Body of pancreas (tissue), 4 donors: ENCODE data around the gene UNC93A.

ENCODE experiments used
- POLR2A ChIP-seq, 3 donors: fragments of 450-650 bp; IDR thresholded peaks; one replicate each; pipeline ENCODE4 v1.6.1; 2016; ENCODE audit warnings: antibody characterized with exemption in 3 of 3, mild to moderate bottlenecking in 2 of 3
- TF ChIP-seq, protein P1 (sequence below), 7 experiments: fragments of 450-650 bp in 4 of 7; fragments of 200-600 bp in 3 of 7; sonication (generic) in 3 of 7; IDR thresholded peaks; one replicate each; pipeline ENCODE4 v1.5.1; 2016 to 2019; ENCODE audit warnings: antibody characterized with exemption in 7 of 7

DNA sequence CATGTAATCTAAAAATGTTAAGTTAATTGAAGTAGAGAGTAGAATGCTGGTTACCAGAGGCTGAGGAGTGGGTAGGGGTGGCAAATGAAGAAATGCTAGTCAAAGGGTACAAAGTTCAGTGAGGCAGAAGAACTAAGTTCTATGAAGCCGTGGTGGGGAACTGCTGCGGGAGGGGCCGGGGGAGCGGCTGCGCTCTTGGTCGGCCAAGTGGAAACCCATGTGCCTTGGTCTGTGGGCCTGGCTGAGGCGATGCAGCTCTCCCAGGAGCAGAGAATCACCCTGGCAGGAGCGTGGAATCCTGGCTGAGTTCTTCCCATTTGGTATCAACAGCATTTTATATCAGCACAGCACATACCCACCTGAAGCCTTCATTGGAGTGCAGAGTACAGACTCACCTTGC lies 56.1 kb downstream of the UNC93A start:
- TF ChIP-seq, protein P1, sequence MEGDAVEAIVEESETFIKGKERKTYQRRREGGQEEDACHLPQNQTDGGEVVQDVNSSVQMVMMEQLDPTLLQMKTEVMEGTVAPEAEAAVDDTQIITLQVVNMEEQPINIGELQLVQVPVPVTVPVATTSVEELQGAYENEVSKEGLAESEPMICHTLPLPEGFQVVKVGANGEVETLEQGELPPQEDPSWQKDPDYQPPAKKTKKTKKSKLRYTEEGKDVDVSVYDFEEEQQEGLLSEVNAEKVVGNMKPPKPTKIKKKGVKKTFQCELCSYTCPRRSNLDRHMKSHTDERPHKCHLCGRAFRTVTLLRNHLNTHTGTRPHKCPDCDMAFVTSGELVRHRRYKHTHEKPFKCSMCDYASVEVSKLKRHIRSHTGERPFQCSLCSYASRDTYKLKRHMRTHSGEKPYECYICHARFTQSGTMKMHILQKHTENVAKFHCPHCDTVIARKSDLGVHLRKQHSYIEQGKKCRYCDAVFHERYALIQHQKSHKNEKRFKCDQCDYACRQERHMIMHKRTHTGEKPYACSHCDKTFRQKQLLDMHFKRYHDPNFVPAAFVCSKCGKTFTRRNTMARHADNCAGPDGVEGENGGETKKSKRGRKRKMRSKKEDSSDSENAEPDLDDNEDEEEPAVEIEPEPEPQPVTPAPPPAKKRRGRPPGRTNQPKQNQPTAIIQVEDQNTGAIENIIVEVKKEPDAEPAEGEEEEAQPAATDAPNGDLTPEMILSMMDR (IDR thresholded peaks at IDR 0.05), result no peak
- TF ChIP-seq POLR2A (IDR thresholded peaks at IDR 0.05), result no peak
